Measurements from ENCODE around the gene FGFRL1.

GRCh38 chr4:1012034-1012739 lies 761 bp downstream of the FGFRL1 start:
- TF ChIP-seq, protein P1, sequence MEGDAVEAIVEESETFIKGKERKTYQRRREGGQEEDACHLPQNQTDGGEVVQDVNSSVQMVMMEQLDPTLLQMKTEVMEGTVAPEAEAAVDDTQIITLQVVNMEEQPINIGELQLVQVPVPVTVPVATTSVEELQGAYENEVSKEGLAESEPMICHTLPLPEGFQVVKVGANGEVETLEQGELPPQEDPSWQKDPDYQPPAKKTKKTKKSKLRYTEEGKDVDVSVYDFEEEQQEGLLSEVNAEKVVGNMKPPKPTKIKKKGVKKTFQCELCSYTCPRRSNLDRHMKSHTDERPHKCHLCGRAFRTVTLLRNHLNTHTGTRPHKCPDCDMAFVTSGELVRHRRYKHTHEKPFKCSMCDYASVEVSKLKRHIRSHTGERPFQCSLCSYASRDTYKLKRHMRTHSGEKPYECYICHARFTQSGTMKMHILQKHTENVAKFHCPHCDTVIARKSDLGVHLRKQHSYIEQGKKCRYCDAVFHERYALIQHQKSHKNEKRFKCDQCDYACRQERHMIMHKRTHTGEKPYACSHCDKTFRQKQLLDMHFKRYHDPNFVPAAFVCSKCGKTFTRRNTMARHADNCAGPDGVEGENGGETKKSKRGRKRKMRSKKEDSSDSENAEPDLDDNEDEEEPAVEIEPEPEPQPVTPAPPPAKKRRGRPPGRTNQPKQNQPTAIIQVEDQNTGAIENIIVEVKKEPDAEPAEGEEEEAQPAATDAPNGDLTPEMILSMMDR (IDR thresholded peaks at IDR 0.05; ENCODE audit: low read depth, low read length, poor library complexity, severe bottlenecking) = no peak
- no peak for TF ChIP-seq EZH2phosphoT487 (IDR thresholded peaks at IDR 0.05; ENCODE audit: borderline replicate concordance, low read length)
